IMR-90 (cell line): ENCODE data around the gene ACY1. TPM values are rescaled to one million over a fixed set of nuclear protein-coding genes. Genes with fewer than 3 reads are reported as not detected.

ENCODE experiments used
- ATAC-seq: fragments of 200-7000 bp; cut with Tn5 transposase; 2 replicates; pipeline ENCODE4 v1.9.1; 2020; ENCODE audit warnings: low read depth, mild to moderate bottlenecking, moderate library complexity
- BruUV-seq: library from RNA; stranded (reverse); fragments of 400-500 nt; replicated peaks from 2 replicates; lab custom pipeline; 2021; lab: Mats Ljungman, UMichigan
- CTCF ChIA-PET: fragments of 300-600 bp; formaldehyde crosslinking; extraction: SDS; loops from one replicate; lab custom pipeline; 2021; ENCODE audit warnings: antibody characterized with exemption; lab: Yijun Ruan, JAX
- POLR2A ChIA-PET: fragments of 300-600 bp; sonication (Branson Sonifier 250); formaldehyde crosslinking; loops from one replicate; lab custom pipeline; 2022; ENCODE audit warnings: antibody characterized with exemption; ENCODE audit not compliant: unreplicated experiment; lab: Charles Lee
- DNase-seq: peaks from one replicate; pipeline ENCODE4 v3.0.0; 2013
- H2AFZ ChIP-seq: replicated peaks from 2 replicates; pipeline ENCODE3; 2013; ENCODE audit warnings: low read length, mild to moderate bottlenecking; ENCODE audit not compliant: poor library complexity
- H2AK5ac ChIP-seq: 2 replicates; pipeline ENCODE4 v1.6.1; 2013; ENCODE audit warnings: low read depth, low read length, inconsistent platforms
- H2AK9ac ChIP-seq: replicated peaks from 2 replicates; pipeline ENCODE3; 2013; ENCODE audit warnings: mild to moderate bottlenecking, low read depth, low read length, moderate library complexity; ENCODE audit not compliant: poor library complexity
- H2BK120ac ChIP-seq: 2 replicates; pipeline ENCODE4 v1.6.1; 2013; ENCODE audit warnings: low read depth, low read length, inconsistent platforms
- H2BK15ac ChIP-seq: 3 replicates; pipeline ENCODE4 v1.6.1; 2013; ENCODE audit warnings: low read depth, low read length, inconsistent platforms
- H2BK20ac ChIP-seq: 2 replicates; pipeline ENCODE4 v1.6.1; 2013; ENCODE audit warnings: low read depth, mild to moderate bottlenecking, inconsistent platforms, low read length, moderate library complexity
- H2BK5ac ChIP-seq: 2 replicates; pipeline ENCODE4 v1.6.1; 2013; ENCODE audit warnings: mild to moderate bottlenecking, low read depth, low read length, inconsistent platforms; ENCODE audit not compliant: poor library complexity, severe bottlenecking
- H3K14ac ChIP-seq: replicated peaks from 2 replicates; pipeline ENCODE4 v1.6.1; 2013; ENCODE audit warnings: low read depth, low read length, inconsistent platforms
- H3K18ac ChIP-seq: 2 replicates; pipeline ENCODE4 v1.6.1; 2013; ENCODE audit warnings: low read depth, low read length, control low read depth
- H3K23ac ChIP-seq: 2 replicates; pipeline ENCODE4 v1.6.1; 2013; ENCODE audit warnings: low read depth, low read length, inconsistent platforms
- H3K27ac ChIP-seq: 2 replicates; pipeline ENCODE4 v1.5.1; 2013; ENCODE audit warnings: mild to moderate bottlenecking, control low read depth, low read length; ENCODE audit not compliant: insufficient read depth
- H3K27me3 ChIP-seq: 2 replicates; pipeline ENCODE4 v1.6.1; 2013; ENCODE audit warnings: low read length; ENCODE audit not compliant: control insufficient read depth, insufficient read depth
- H3K36me3 ChIP-seq: 2 replicates; pipeline ENCODE4 v1.6.1; 2013; ENCODE audit warnings: low read length, mixed read lengths; ENCODE audit not compliant: control insufficient read depth, insufficient read depth
- H3K4ac ChIP-seq: 2 replicates; pipeline ENCODE4 v1.6.1; 2013; ENCODE audit warnings: low read depth, low read length, inconsistent platforms
- H3K4me1 ChIP-seq: 2 replicates; pipeline ENCODE4 v1.6.1; 2013; ENCODE audit warnings: low read length, mixed read lengths; ENCODE audit not compliant: control insufficient read depth, insufficient read depth
- H3K4me2 ChIP-seq: 2 replicates; pipeline ENCODE4 v1.6.1; 2013; ENCODE audit warnings: low read depth, mild to moderate bottlenecking, control low read depth, low read length, moderate library complexity
- H3K4me3 ChIP-seq: 2 replicates; pipeline ENCODE4 v1.5.1; 2013; ENCODE audit warnings: low read depth, mild to moderate bottlenecking, control low read depth, low read length, moderate library complexity; ENCODE audit not compliant: insufficient read depth
- H3K56ac ChIP-seq: 2 replicates; pipeline ENCODE4 v1.6.1; 2013; ENCODE audit warnings: low read length, inconsistent platforms; ENCODE audit not compliant: insufficient read depth; ENCODE audit errors: extremely low read depth
- H3K79me1 ChIP-seq, 2 experiments: 2 replicates each; pipeline ENCODE4 v1.6.1; 2013; ENCODE audit warnings: low read length in 2 of 2, inconsistent platforms in 1 of 2, low read depth in 1 of 2
- H3K9ac ChIP-seq: 2 replicates; pipeline ENCODE4 v1.6.1; 2013; ENCODE audit warnings: low read depth, low read length, control low read depth
- H3K9me1 ChIP-seq: 2 replicates; pipeline ENCODE4 v1.6.1; 2013; ENCODE audit warnings: low read length, inconsistent platforms; ENCODE audit not compliant: insufficient read depth
- H3K9me3 ChIP-seq: 2 replicates; pipeline ENCODE4 v1.6.1; 2013; ENCODE audit warnings: low read length; ENCODE audit not compliant: control insufficient read depth, insufficient read depth
- H4K20me1 ChIP-seq: 2 replicates; pipeline ENCODE4 v1.6.1; 2013; ENCODE audit warnings: low read length, inconsistent platforms; ENCODE audit not compliant: insufficient read depth
- H4K5ac ChIP-seq: 2 replicates; pipeline ENCODE4 v1.6.1; 2013; ENCODE audit warnings: mild to moderate bottlenecking, low read depth, low read length, control low read depth
- H4K8ac ChIP-seq, 2 experiments: 2 replicates each; pipeline ENCODE4 v1.6.1; 2013; ENCODE audit warnings: low read depth in 2 of 2, low read length in 2 of 2, control low read depth in 1 of 2, inconsistent platforms in 1 of 2
- H4K91ac ChIP-seq: 2 replicates; pipeline ENCODE4 v1.6.1; 2013; ENCODE audit warnings: low read depth, low read length, inconsistent platforms; ENCODE audit not compliant: insufficient read depth
- RAD21 ChIP-seq: IDR thresholded peaks from 2 replicates; pipeline ENCODE4 v1.6.1; 2012; ENCODE audit warnings: low read length, improper control_type of control experiment
- WGBS, 2 experiments: methylation state at CpG; one replicate each; pipeline versions ENCODE4 v1.1.5 to v1.1.7; 2013; ENCODE audit warnings: missing lambda C conversion rate in 2 of 2; ENCODE audit not compliant: insufficient read length in 1 of 2; ENCODE audit errors: extremely low coverage in 2 of 2; 5-methylcytosine and 5-hydroxymethylcytosine counted together
- dilution Hi-C: fragments of 300-500 bp; cut with HindIII; formaldehyde crosslinking; loops from one replicate; pipeline ENCODE4 v1.14.3; 2018; ENCODE audit warnings: low sequenced_read_pairs; ENCODE audit not compliant: unreplicated experiment
- in situ Hi-C: fragments of 300-500 bp; cut with MboI; formaldehyde crosslinking; loops from 3 replicates; pipeline ENCODE4 v1.14.3; 2019; ENCODE audit warnings: low sequenced_read_pairs, inconsistent platforms, mixed read lengths
- intact Hi-C: fragments of 100-400 bp; cut with micrococcal nuclease; formaldehyde crosslinking; loops from 2 replicates; pipeline ENCODE4 v1.10.0; 2022
- polyA plus RNA-seq, 3 experiments: library from polyadenylated mRNA; depleted of rRNA; stranded (reverse); fragments of >200 nt; gene quantifications; 2 replicates each; pipeline ENCODE4 v1.2.3, GENCODE V29; 2012; ENCODE audit warnings: low replicate concordance in 1 of 3
- total RNA-seq: library from RNA; depleted of rRNA; stranded (reverse); fragments of >200 nt; gene quantifications from 2 replicates; pipeline ENCODE4 v1.2.3, GENCODE V29; 2012
- TF ChIP-seq, protein P1 (sequence below): conservative IDR thresholded peaks from 2 replicates; pipeline ENCODE4 v1.5.1; 2012; ENCODE audit warnings: mild to moderate bottlenecking, low read depth, low read length, improper control_type of control experiment

ACY1 gene
- total and polyA plus RNA-seq, 2 of the 4 experiments (the other 2 are of a cell fraction): 22.0 to 47.1 TPM

- Histone ChIP-seq H3K27ac (no peak overlapping the region), H2AFZ (peak overlapping the region; percentile 69), H3K14ac (no peak overlapping the region), H3K9me3 (no peaks in the 10 kb centered on the region), H3K4me3 (no peak overlapping the region), H3K9me1 (peaks cover 6% of the 10 kb centered on the region; the same call in 1 of the 2 replicates), H4K20me1 (peaks cover 3% of the 10 kb centered on the region; the same call in 1 of the 2 replicates), H2BK15ac (no peak overlapping the region), H3K23ac (no peak overlapping the region), H2BK120ac (no peak overlapping the region), H3K4me1 (peaks cover 9% of the 10 kb centered on the region), H3K9ac (no peak overlapping the region), H4K5ac (no peak overlapping the region), H3K18ac (no peak overlapping the region), H2BK20ac (no peak overlapping the region), H3K4me2 (no peak overlapping the region), H3K79me1 (peaks cover 0 to 5% of the 10 kb centered on the region in 2 experiments; a peak in 2 of 4 replicates), H2AK5ac (no peak overlapping the region), H3K27me3 (no peaks in the 10 kb centered on the region), H3K4ac (no peak overlapping the region), H4K91ac (no peak overlapping the region), H3K56ac (no peak overlapping the region), H4K8ac (no peak overlapping the region), H2AK9ac (no peak overlapping the region), H3K36me3 (peaks cover 32% of the 10 kb centered on the region), H2BK5ac (no peak overlapping the region)
- WGBS, 2 experiments: 19% methylated on average over 47 of the region's 97 CpGs; no CpG with 5 or more reads in 1 of the 2 experiments
- intact Hi-C loops (no loop called here), dilution Hi-C loops (no loop called here), in situ Hi-C loops (loop anchor here (25.0 kb wide), 1 partner anchor 1619 kb away; the partner anchor contains the start of genes RASSF1, TUSC2 and ZMYND10)
- TF ChIP-seq, protein P1, sequence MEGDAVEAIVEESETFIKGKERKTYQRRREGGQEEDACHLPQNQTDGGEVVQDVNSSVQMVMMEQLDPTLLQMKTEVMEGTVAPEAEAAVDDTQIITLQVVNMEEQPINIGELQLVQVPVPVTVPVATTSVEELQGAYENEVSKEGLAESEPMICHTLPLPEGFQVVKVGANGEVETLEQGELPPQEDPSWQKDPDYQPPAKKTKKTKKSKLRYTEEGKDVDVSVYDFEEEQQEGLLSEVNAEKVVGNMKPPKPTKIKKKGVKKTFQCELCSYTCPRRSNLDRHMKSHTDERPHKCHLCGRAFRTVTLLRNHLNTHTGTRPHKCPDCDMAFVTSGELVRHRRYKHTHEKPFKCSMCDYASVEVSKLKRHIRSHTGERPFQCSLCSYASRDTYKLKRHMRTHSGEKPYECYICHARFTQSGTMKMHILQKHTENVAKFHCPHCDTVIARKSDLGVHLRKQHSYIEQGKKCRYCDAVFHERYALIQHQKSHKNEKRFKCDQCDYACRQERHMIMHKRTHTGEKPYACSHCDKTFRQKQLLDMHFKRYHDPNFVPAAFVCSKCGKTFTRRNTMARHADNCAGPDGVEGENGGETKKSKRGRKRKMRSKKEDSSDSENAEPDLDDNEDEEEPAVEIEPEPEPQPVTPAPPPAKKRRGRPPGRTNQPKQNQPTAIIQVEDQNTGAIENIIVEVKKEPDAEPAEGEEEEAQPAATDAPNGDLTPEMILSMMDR: peak; percentile 4; the same call in 1 of the 2 replicates
- no peak for TF ChIP-seq RAD21
- ChIA-PET POLR2A (no interaction called here), CTCF (no interaction called here)
- DNase-seq (no peak), ATAC-seq (peak; percentile 27)
- no TSS peak for BruUV-seq
Observed at GRCh38 chr3:51955893-51956770, 27.2 kb upstream of the ACY1 start.
